Measurements from ENCODE around the gene GRID1. TPM values are rescaled to one million over a fixed set of nuclear protein-coding genes. Genes with fewer than 3 reads are reported as not detected.
A peak's percentile ranks its signal among the peaks of the same experiment; 100 is the strongest.

The GRID1 gene
- polyA plus RNA-seq, 1 experiment, result 0.49 TPM

GRCh38 chr10:86411852-86412560, 45.4 kb upstream of the GRID1 start:
- no peak for DNase-seq (ENCODE audit: low read depth)
- no peak overlapping the region for H3K4me3 ChIP-seq (ENCODE audit: low read depth, low read length)
- ChIA-PET POLR2A (interaction anchor here (0.5 to 0.6 kb wide), 2 partner anchors 24 to 226 kb away, joined by 3 to 4 read pairs; no protein-coding TSS in a partner anchor), CTCF (interaction anchor here (2.2 kb wide), 1 partner anchor 11 kb away, joined by 24 read pairs; no protein-coding TSS in a partner anchor)
- H3K27me3 ChIP-seq (ENCODE audit: control insufficient read depth, insufficient read depth, low read length), result no peaks in the 10 kb centered on the region
- no peaks in the 10 kb centered on the region for H3K36me3 ChIP-seq (ENCODE audit: control insufficient read depth, insufficient read depth, low read length)
- TF ChIP-seq, protein P1, sequence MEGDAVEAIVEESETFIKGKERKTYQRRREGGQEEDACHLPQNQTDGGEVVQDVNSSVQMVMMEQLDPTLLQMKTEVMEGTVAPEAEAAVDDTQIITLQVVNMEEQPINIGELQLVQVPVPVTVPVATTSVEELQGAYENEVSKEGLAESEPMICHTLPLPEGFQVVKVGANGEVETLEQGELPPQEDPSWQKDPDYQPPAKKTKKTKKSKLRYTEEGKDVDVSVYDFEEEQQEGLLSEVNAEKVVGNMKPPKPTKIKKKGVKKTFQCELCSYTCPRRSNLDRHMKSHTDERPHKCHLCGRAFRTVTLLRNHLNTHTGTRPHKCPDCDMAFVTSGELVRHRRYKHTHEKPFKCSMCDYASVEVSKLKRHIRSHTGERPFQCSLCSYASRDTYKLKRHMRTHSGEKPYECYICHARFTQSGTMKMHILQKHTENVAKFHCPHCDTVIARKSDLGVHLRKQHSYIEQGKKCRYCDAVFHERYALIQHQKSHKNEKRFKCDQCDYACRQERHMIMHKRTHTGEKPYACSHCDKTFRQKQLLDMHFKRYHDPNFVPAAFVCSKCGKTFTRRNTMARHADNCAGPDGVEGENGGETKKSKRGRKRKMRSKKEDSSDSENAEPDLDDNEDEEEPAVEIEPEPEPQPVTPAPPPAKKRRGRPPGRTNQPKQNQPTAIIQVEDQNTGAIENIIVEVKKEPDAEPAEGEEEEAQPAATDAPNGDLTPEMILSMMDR (IDR thresholded peaks at IDR 0.05; ENCODE audit: insufficient read depth, low read depth, low read length), result no peak

- TF ChIP-seq, protein P1 (IDR thresholded peaks at IDR 0.05; ENCODE audit: insufficient read depth, low read depth, low read length), result no peak
- Histone ChIP-seq H3K4me3 (ENCODE audit: low read depth, low read length) (no peak overlapping the region), H3K27me3 (ENCODE audit: control insufficient read depth, insufficient read depth, low read length) (no peaks in the 10 kb centered on the region), H3K36me3 (ENCODE audit: control insufficient read depth, insufficient read depth, low read length) (no peaks in the 10 kb centered on the region)
- ChIA-PET POLR2A (interaction anchor here (0.5 to 0.6 kb wide), 2 partner anchors 25 to 226 kb away, joined by 3 to 4 read pairs; no protein-coding TSS in a partner anchor), CTCF (interaction anchor here (0.9 to 2.2 kb wide), 3 partner anchors 10 to 174 kb away, joined by 3 to 24 read pairs (median 4); no protein-coding TSS in a partner anchor)
- peak; percentile 93 for DNase-seq (ENCODE audit: low read depth)
These were observed 44.8 kb upstream of the GRID1 start for GRCh38 chr10:86411281-86411841.

DNA sequence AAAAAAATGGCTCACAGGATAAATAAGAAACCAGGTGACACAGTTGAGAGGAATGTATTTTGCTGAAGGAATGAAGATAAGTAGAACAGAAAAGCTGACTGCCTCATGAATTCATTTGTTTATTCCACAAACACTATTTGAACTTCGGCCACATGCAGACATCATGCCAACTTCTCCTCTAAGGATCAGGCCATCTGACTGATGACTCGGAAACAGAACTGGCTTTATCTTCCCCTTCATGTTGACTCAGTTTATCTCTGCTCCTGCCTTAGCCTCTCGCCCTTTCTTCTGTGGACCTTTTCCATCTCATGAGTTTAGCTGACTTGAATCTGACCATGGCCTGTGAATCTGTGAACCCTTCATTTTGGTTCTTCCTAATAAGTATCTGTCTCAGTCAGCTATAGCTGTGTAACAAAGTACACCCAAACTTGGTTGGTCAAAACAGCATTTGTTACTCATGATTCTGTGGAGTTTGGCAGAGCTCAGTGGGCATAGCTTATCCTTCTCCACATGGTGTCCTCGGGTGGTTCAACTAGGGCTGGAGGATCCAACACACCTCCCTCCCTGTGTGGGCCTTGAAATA, 44.0 kb upstream of the GRID1 start:
- H3K4me3 ChIP-seq (ENCODE audit: low read depth, low read length), result no peak overlapping the region
- H3K27me3 ChIP-seq (ENCODE audit: control insufficient read depth, insufficient read depth, low read length), result no peaks in the 10 kb centered on the region
- DNase-seq (ENCODE audit: low read depth), result peak; percentile 69
- POLR2A ChIA-PET, result no interaction called here
- TF ChIP-seq, protein P1 (IDR thresholded peaks at IDR 0.05; ENCODE audit: insufficient read depth, low read depth, low read length), result no peak
- H3K36me3 ChIP-seq (ENCODE audit: control insufficient read depth, insufficient read depth, low read length), result no peaks in the 10 kb centered on the region
- CTCF ChIA-PET, result interaction anchor here (0.7 to 2.2 kb wide), 4 partner anchors 9 to 175 kb away, joined by 3 to 24 read pairs (median 4); no protein-coding TSS in a partner anchor

GRCh38 chr10:86409183-86409582, 42.6 kb upstream of the GRID1 start:
- POLR2A ChIA-PET, result no interaction called here
- no peak for DNase-seq (ENCODE audit: low read depth)
- no peak overlapping the region for H3K4me3 ChIP-seq (ENCODE audit: low read depth, low read length)
- CTCF ChIA-PET, result interaction anchor here (1.5 kb wide), 1 partner anchor 9 kb away, joined by 3 read pairs; no protein-coding TSS in a partner anchor
- TF ChIP-seq, protein P1 (IDR thresholded peaks at IDR 0.05; ENCODE audit: insufficient read depth, low read depth, low read length), result no peak
- H3K27me3 ChIP-seq (ENCODE audit: control insufficient read depth, insufficient read depth, low read length), result no peaks in the 10 kb centered on the region
- no peaks in the 10 kb centered on the region for H3K36me3 ChIP-seq (ENCODE audit: control insufficient read depth, insufficient read depth, low read length)
